ENCODE measurements around the gene TMBIM1.

Gene TMBIM1

DNA sequence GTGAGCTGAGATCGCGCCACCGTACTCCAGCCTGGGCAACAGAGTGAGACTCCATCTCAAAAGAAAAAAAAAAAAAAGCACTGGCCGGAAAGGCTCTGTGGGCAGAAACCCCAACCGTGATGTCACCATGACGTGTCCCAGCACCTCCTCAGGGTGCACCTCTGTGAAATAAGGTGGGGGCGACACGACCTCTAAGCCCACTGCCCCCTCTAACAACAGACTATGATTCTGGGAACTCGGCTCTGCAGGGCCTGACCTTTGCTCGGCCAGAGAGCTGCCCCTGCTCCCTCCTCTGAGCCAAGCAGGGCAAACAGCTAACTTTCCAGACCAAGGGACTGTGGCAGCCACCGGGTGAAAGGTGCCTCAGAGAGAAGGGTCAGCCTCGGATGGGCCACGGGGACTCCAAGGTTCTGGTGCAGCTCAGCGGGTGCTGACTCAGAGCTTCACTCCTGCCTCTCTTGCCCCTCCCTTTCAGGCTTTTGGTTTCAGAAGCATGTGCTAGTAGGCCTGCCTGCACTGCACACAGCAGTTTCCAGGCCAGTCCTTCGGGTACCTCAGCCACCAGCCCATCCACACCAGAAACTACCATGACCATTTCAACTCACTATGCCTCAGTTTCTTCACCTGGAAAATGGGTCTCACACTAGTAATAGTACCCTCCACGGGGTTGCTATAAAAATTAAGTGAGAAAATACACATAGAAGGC, 8.0 kb downstream of the TMBIM1 start:
- TF ChIP-seq FOXP2 (optimal IDR thresholded peaks at IDR 0.05; ENCODE audit: borderline replicate concordance, extremely low read depth, extremely low read length, insufficient read depth) = no peak
- TF ChIP-seq SIN3A (IDR thresholded peaks at IDR 0.05; ENCODE audit: borderline replicate concordance, insufficient read depth, low read length) = no peak
- TF ChIP-seq, protein P1, sequence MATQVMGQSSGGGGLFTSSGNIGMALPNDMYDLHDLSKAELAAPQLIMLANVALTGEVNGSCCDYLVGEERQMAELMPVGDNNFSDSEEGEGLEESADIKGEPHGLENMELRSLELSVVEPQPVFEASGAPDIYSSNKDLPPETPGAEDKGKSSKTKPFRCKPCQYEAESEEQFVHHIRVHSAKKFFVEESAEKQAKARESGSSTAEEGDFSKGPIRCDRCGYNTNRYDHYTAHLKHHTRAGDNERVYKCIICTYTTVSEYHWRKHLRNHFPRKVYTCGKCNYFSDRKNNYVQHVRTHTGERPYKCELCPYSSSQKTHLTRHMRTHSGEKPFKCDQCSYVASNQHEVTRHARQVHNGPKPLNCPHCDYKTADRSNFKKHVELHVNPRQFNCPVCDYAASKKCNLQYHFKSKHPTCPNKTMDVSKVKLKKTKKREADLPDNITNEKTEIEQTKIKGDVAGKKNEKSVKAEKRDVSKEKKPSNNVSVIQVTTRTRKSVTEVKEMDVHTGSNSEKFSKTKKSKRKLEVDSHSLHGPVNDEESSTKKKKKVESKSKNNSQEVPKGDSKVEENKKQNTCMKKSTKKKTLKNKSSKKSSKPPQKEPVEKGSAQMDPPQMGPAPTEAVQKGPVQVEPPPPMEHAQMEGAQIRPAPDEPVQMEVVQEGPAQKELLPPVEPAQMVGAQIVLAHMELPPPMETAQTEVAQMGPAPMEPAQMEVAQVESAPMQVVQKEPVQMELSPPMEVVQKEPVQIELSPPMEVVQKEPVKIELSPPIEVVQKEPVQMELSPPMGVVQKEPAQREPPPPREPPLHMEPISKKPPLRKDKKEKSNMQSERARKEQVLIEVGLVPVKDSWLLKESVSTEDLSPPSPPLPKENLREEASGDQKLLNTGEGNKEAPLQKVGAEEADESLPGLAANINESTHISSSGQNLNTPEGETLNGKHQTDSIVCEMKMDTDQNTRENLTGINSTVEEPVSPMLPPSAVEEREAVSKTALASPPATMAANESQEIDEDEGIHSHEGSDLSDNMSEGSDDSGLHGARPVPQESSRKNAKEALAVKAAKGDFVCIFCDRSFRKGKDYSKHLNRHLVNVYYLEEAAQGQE (IDR thresholded peaks at IDR 0.05; ENCODE audit: insufficient read depth in 1 of 2, low read depth in 2 of 2, low read length in 2 of 2) = no peak
- no peak for TF ChIP-seq POLR2AphosphoS5 (IDR thresholded peaks at IDR 0.05; ENCODE audit: low read depth, low read length)
- no peak for TF ChIP-seq TAF1 (IDR thresholded peaks at IDR 0.05; ENCODE audit: borderline replicate concordance, insufficient read depth, low read length)

DNA sequence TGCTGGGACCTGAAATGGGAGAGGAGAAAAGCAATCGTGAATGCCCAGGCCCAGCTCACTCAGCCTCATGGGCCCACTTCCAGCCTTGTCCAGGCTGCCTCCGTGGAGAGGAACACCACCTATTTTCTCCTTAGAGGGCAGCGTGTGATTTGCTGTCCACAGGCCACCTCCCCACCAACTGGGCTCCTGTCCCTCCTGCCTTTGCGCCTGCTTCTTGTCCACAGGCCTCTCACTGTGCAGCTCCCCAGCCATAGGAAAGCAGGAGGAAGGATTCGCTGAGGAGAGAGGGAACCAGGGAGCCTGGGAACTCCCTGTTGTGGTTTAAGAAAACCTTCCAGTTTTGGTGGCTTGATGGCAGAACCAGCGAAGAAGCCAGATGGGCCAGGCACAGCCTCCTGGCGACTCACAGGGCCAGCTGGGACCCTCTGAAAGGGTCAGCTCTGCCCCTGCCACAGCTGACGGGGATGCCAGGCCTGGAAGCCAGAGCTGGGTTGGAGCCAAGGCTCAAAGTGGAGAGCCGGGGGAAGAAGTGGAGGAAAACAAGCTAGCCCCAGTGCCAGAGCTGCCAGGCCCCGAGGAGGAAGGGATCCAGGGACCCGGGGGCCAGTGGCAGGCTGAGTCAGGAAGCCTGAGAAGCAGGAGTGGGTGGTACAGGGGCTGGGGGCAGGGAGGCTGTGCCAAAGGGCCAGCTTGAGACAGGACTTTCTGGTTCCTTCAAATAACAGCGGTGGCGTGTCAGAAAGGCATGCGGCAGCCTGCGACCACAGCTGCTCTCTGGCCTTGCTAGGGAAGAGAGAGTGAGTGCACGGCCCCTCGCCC, 9.9 kb downstream of the TMBIM1 start:
- TF ChIP-seq SIN3A (IDR thresholded peaks at IDR 0.05; ENCODE audit: borderline replicate concordance, insufficient read depth, low read length) (no peak), FOXP2 (optimal IDR thresholded peaks at IDR 0.05; ENCODE audit: borderline replicate concordance, extremely low read depth, extremely low read length, insufficient read depth) (no peak), POLR2AphosphoS5 (IDR thresholded peaks at IDR 0.05; ENCODE audit: low read depth, low read length) (no peak), TAF1 (IDR thresholded peaks at IDR 0.05; ENCODE audit: borderline replicate concordance, insufficient read depth, low read length) (no peak)

DNA sequence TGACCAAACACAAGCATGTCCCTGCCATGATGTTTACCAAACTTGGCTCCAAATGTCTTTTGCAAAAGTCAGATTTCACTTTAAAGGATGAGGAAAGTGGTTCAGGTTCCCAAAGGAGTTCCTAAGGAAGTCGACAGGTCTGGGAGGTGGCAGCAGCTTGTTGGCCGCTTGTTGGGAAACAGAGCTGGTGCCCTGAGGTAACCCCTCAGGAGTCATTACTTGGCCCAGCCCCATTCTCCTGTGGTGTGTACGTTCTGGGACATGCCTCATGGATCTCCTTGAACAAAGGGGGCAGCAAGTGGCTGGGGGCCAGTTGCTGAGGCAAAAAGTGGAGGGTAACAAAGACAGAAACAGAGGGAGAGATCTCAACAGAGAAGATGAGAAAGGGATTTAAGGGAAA, 10.9 kb downstream of the TMBIM1 start:
- TF ChIP-seq SIN3A (IDR thresholded peaks at IDR 0.05; ENCODE audit: borderline replicate concordance, insufficient read depth, low read length) (no peak), TAF1 (IDR thresholded peaks at IDR 0.05; ENCODE audit: borderline replicate concordance, insufficient read depth, low read length) (no peak), FOXP2 (optimal IDR thresholded peaks at IDR 0.05; ENCODE audit: borderline replicate concordance, extremely low read depth, extremely low read length, insufficient read depth) (no peak), POLR2AphosphoS5 (IDR thresholded peaks at IDR 0.05; ENCODE audit: low read depth, low read length) (no peak)
- TF ChIP-seq, protein P1 (IDR thresholded peaks at IDR 0.05; ENCODE audit: insufficient read depth in 1 of 2, low read depth in 2 of 2, low read length in 2 of 2) = no peak

DNA sequence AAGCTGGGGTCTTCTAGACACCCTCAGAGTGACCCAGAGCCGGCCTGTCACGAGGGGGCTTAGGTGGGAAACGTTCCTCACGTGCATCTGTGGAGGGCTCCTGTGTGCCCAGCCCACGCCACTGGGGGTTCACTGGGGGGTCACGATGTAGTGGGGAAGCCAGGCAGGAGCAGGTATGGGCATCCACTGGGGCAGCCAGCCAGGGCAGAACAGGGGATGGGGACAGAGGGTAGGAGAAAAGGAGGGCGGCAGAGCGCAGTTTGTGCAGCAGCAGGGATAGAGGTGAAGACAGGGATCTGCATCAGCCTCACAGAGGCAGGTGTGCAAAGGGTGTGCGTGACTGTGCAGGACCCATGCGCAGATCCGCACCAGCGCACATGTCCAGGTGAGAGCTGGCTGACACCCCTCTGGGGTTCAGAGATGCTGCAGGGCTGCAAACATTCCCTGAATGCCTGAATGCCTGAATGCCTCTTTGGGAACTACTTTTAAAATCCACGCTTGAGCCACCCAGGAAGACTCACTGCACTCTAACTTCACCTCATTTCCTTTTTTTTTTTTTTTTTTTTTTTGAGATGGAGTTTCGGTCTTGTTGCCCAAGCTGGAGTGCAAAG, 11.9 kb downstream of the TMBIM1 start:
- no peak for TF ChIP-seq FOXP2 (optimal IDR thresholded peaks at IDR 0.05; ENCODE audit: borderline replicate concordance, extremely low read depth, extremely low read length, insufficient read depth)

DNA sequence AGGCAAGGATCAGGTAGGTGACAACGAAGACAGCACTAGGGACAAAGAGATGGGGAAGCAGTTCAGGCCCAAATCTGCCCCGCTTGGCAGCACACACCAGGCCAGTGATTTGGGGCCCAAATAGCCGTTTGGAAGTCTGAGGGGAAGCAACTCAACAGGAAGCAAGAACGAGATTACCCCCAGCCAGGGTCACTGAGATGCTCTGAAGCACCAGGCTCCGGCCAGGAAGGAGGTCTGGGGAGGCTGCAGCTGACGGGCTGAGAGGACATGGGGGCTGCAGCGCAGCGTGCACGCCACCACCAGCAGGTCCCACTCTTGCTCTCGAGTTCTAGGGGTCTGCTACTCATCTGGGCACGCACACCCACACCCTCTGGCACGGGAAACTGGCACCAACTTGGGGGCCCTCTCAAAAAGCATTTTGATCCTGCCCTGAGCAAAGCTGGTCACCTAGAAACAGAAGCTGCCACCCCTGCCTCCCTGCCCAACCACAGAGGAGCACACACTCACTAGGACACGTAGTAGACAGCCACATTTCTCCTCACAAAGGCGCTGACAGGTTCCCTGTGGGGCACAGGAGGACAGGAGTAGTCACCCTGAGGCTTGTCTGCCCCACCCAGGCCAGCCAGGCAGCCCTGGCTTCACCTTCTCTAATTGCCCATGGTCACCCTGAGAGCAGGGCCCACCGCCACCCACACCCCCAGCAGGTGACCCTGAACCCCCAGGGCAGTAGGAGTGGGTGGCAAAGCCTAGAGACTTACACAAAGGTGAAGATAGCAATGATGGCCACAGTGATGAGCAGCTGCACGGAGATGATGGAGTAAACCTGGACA, 13.6 kb downstream of the TMBIM1 start:
- TF ChIP-seq, protein P1 (IDR thresholded peaks at IDR 0.05; ENCODE audit: insufficient read depth in 1 of 2, low read depth in 2 of 2, low read length in 2 of 2) = no peak
- TF ChIP-seq POLR2AphosphoS5 (IDR thresholded peaks at IDR 0.05; ENCODE audit: low read depth, low read length) = no peak
- no peak for TF ChIP-seq SIN3A (IDR thresholded peaks at IDR 0.05; ENCODE audit: borderline replicate concordance, insufficient read depth, low read length)
- no peak for TF ChIP-seq FOXP2 (optimal IDR thresholded peaks at IDR 0.05; ENCODE audit: borderline replicate concordance, extremely low read depth, extremely low read length, insufficient read depth)
- TF ChIP-seq TAF1 (IDR thresholded peaks at IDR 0.05; ENCODE audit: borderline replicate concordance, insufficient read depth, low read length) = no peak

Data from PFSK-1 (cell line).